ENCODE measurements around the gene OR7D2. TPM values are rescaled to one million over a fixed set of nuclear protein-coding genes. Genes with fewer than 3 reads are reported as not detected.

OR7D2 gene
- total RNA-seq, result not detected in 2 replicates

DNA sequence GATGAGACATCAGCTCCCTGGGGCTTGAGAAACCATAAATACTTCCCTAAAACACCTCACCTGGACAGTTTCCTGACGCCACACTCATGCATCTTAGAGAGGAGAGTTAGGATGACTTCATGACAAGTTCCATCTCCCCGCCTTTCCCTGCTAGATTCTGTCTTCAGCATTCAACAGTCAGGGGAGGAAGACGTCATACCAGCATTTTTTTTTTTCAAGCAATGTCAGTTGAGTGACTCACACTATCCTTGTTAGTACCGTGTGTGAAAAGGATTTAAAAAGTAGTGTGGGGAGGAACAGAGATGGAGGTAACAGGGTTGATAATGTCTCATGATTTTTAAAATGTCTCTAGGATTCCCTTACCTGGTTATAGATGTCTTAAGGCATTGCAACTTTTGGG, at the start of gene OR7D2:
TSS of gene OR7D2 (plus strand) at position 79 of the 400 bp plus-strand sequence. CDS start 6,803 bp downstream, outside the sequence.

DNA sequence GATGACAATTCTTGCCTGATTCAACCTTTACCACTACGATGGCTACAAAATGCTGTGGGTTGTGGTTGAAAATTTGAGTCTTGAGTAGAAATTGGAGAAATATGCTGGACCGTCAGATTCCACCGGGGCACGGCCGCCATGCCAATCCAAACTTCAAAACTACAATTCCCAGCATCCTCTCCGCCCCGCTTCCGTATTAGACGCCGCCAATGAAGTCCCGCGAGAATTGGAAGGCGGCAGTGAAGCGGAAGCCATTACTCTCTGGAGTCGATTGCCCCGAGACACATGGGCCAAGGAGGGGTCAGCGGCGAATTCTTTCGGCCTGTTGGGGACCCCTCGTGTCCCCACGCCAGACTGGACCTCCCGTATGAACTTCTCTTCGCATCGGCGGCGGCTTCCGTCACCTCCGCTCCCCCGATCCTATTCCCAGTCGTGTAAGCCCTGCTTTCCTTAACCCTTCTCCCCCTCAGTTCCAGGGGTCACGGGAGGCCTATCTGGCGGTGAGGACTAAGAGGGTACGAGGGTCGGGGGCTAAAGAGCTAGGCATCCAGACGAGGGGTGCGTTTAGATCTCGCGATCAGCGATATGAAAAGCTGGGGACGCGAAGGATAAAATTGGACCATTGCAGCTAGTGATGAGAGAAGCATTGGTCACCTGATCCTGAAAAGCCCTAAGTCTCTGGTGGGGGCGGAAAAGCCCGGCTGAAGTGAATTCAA, 38.5 kb upstream of the OR7D2 start, which contains the start of gene ZNF317:
TSS of gene ZNF317 (plus strand) at position 239 of the 716 bp plus-strand sequence. CDS start 15,620 bp downstream, outside the sequence.

DNA sequence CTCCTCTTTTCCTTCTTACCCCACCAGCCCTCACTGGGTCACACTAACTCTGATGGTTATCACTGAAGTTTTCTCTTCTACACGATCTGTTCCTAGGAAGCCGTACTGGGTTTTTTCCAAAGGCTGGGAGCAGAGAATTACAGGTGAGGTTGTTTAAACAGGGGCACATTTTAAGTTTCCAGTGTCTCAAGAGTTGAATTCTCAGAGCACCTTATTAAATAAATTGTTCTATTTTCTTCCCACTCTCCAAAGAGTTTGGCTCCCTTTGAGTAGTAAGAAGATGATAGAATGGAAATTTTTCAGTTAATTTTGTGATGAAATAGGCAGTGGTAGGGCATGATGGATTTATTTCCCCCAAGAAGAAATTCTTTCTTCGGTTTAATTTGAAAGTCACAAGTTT, 40.7 kb downstream of the OR7D2 start, which contains the start of gene OR7D4:
TSS of gene OR7D4 (minus strand) at position 101 of the 400 bp plus-strand sequence. CDS start 4,752 bp downstream, outside the sequence.

Other genes with a start within 250 kb of the OR7D2 start
- under 0.01 TPM in 1 of 2 replicates, not detected in the other for gene MUC16, start 168.6 kb upstream of the OR7D2 start, total RNA-seq
- not detected in 2 replicates for gene OR1M1, start 91.9 kb upstream of the OR7D2 start, total RNA-seq
- gene OR7G2, start 71.5 kb upstream of the OR7D2 start, total RNA-seq, result not detected in 2 replicates
- gene OR7G1, start 63.2 kb upstream of the OR7D2 start, total RNA-seq, result not detected in 2 replicates
- gene OR7G3, start 52.0 kb upstream of the OR7D2 start, total RNA-seq, result not detected in 2 replicates
- 10.5 and 13.0 TPM in 2 replicates for gene ZNF317, start 38.6 kb upstream of the OR7D2 start, total RNA-seq
- gene OR7D4, start 40.6 kb downstream of the OR7D2 start, total RNA-seq, result not detected in 2 replicates
- not detected in 2 replicates for gene OR7E24, start 72.0 kb downstream of the OR7D2 start, total RNA-seq
- gene ZNF699, start 130.9 kb downstream of the OR7D2 start, total RNA-seq, result 6.9 and 7.7 TPM in 2 replicates
- gene ZNF559, start 145.2 kb downstream of the OR7D2 start, total RNA-seq, result 10.0 and 10.4 TPM in 2 replicates
- 1.2 and 1.4 TPM in 2 replicates for gene ZNF177, start 184.0 kb downstream of the OR7D2 start, total RNA-seq